ENCODE data around the gene MSH5. TPM values are rescaled to one million over a fixed set of nuclear protein-coding genes. Genes with fewer than 3 reads are reported as not detected.

The MSH5 gene
- total and polyA plus RNA-seq, 8 donors: 2.2 to 17.4 (median 6.4) TPM

- Histone ChIP-seq H3K36me3 (peaks cover 0 to 43% (median 32%) of the 10 kb centered on the region in 3 donors), H3K4me1 (peaks cover 5 to 6% (median 6%) of the 10 kb centered on the region in 3 donors), H3K27ac (no peak overlapping the region), H3K4me3 (no peak overlapping the region), H3K9me3 (no peaks in the 10 kb centered on the region), H3K27me3 (no peaks in the 10 kb centered on the region)
- TF ChIP-seq CTCF (IDR thresholded peaks at IDR 0.05): no peak
- WGBS, 2 donors: 94 to 95% methylated on average over 23 of the region's 23 CpGs
- peak in 1 of 6 donors; percentile 66 for DNase-seq
- no peak for FAIRE-seq
- no peak for ATAC-seq
- intact Hi-C loops (cut with DNase I): no loop called here
These were observed 41.7 kb downstream of the MSH5 start for GRCh38 chr6:31781244-31782125.

DNA sequence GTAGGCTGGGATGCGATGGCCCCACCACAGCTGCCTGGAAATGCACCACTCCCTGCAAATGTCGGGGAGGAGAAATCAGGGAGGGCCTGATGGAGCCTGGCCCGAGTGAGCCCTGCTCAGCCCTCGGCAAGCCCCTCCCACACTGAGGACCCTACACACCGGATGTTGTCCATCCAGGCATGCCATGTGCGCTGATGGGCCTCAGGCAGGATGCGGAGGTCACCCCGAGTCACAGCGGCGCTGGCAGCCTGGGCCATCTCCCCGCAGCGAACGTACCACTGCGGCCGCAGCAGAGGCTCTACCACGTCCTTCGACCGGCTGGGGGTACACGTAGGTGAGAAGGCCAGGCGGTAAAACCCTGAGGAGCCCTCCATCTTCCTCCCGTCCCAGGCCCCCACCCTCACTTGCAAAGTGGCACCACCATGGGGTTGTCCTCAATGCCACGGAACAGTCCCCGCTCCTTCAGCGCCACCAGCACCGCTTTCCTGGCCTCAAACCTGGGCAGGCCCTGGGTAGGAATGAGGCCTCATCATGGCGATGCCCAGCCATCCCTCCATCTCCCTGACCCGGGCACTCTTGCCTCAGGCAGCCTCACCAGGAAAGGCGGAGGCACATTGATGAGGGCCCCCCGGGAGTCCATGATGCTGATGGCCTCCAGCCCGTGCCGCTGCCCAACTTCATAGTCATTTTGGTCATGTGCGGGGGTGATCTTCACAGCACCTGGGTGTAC lies 42.5 kb downstream of the MSH5 start:
- FAIRE-seq: no peak
- H3K9me3 ChIP-seq: no peaks in the 10 kb centered on the region
- no peak overlapping the region for H3K4me3 ChIP-seq
- no peak for ATAC-seq
- H3K4me1 ChIP-seq: no peaks in the 10 kb centered on the region
- peak in 1 of 6 donors; percentile 74 for DNase-seq
- no peaks in the 10 kb centered on the region for H3K27me3 ChIP-seq
- WGBS, 2 donors: 93 to 96% methylated on average over 31 to 32 of the region's 32 CpGs
- TF ChIP-seq CTCF (IDR thresholded peaks at IDR 0.05): no peak
- no peak overlapping the region for H3K27ac ChIP-seq
- peaks cover 0 to 43% (median 32%) of the 10 kb centered on the region in 3 donors for H3K36me3 ChIP-seq
- intact Hi-C loops (cut with DNase I): no loop called here

GRCh38 chr6:31784098-31784925 lies 44.5 kb downstream of the MSH5 start:
- Histone ChIP-seq H3K27ac (no peak overlapping the region), H3K4me3 (no peak overlapping the region), H3K27me3 (no peaks in the 10 kb centered on the region), H3K9me3 (no peaks in the 10 kb centered on the region), H3K36me3 (peaks cover 0 to 40% (median 32%) of the 10 kb centered on the region in 3 donors), H3K4me1 (no peaks in the 10 kb centered on the region)
- no peak for TF ChIP-seq CTCF (IDR thresholded peaks at IDR 0.05)
- FAIRE-seq (no peak), ATAC-seq (no peak), DNase-seq (peak in 1 of 6 donors; percentile 53)
- 91 to 92% methylated on average over 15 of the region's 15 CpGs for WGBS, 2 donors
- intact Hi-C loops (cut with DNase I): no loop called here

- no peak overlapping the region for H3K4me3 ChIP-seq
- 95 to 97% methylated on average over 11 of the region's 11 CpGs for WGBS, 2 donors
- H3K9me3 ChIP-seq: no peaks in the 10 kb centered on the region
- TF ChIP-seq CTCF (IDR thresholded peaks at IDR 0.05): no peak
- H3K27me3 ChIP-seq: no peaks in the 10 kb centered on the region
- ATAC-seq: no peak
- H3K36me3 ChIP-seq: peaks cover 0 to 28% (median 24%) of the 10 kb centered on the region in 3 donors
- H3K27ac ChIP-seq: no peak overlapping the region
- no peak for FAIRE-seq
- peak in 1 of 6 donors; percentile 46 for DNase-seq
- H3K4me1 ChIP-seq: no peaks in the 10 kb centered on the region
- intact Hi-C loops (cut with DNase I): no loop called here
These were observed 45.7 kb downstream of the MSH5 start for GRCh38 chr6:31785475-31785874.
